ENCODE measurements around the gene DUSP11. TPM values are rescaled to one million over a fixed set of nuclear protein-coding genes. Genes with fewer than 3 reads are reported as not detected.
"Not testable (repeated sequence)": the region's sequence is repeated elsewhere in the genome, so short reads cannot be mapped to it uniquely, and the experiment has no call there.

DUSP11 gene
- total RNA-seq, 1 experiment from 2014 or later, result 42.3 TPM

GRCh38 chr2:73736378-73736777 is 43.5 kb downstream of the DUSP11 start:
- in situ Hi-C loops (cut with HindIII; ENCODE audit: low pct_unique_long_range_greater_than_20kb, low sequenced_read_pairs), result no loop called here
- DNase-seq (ENCODE audit: low read depth), result no peak

- no peak for DNase-seq (ENCODE audit: low read depth)
- in situ Hi-C loops (cut with HindIII; ENCODE audit: low pct_unique_long_range_greater_than_20kb, low sequenced_read_pairs), result no loop called here
Measured at GRCh38 chr2:73730810-73731209, 49.1 kb downstream of the DUSP11 start.

- DNase-seq (ENCODE audit: low read depth), result no peak
- in situ Hi-C loops (cut with HindIII; ENCODE audit: low pct_unique_long_range_greater_than_20kb, low sequenced_read_pairs), result no loop called here
Measured at GRCh38 chr2:73728711-73729110, 51.2 kb downstream of the DUSP11 start.

GRCh38 chr2:73728043-73728442 is 51.9 kb downstream of the DUSP11 start:
- DNase-seq (ENCODE audit: low read depth), result no peak
- in situ Hi-C loops (cut with HindIII; ENCODE audit: low pct_unique_long_range_greater_than_20kb, low sequenced_read_pairs), result no loop called here

- in situ Hi-C loops (cut with HindIII; ENCODE audit: low pct_unique_long_range_greater_than_20kb, low sequenced_read_pairs); DNase-seq (ENCODE audit: low read depth): not testable (repeated sequence)
Measured at GRCh38 chr2:73726657-73727056, 53.2 kb downstream of the DUSP11 start.

- in situ Hi-C loops (cut with HindIII; ENCODE audit: low pct_unique_long_range_greater_than_20kb, low sequenced_read_pairs), result no loop called here
- DNase-seq (ENCODE audit: low read depth), result no peak
Measured at GRCh38 chr2:73718851-73719621, 60.9 kb downstream of the DUSP11 start.

- in situ Hi-C loops (cut with HindIII; ENCODE audit: low pct_unique_long_range_greater_than_20kb, low sequenced_read_pairs), result no loop called here
- DNase-seq (ENCODE audit: low read depth), result no peak
Measured at GRCh38 chr2:73718421-73718820, 61.5 kb downstream of the DUSP11 start.

GRCh38 chr2:73717695-73718094 is 62.2 kb downstream of the DUSP11 start:
- DNase-seq (ENCODE audit: low read depth), result not testable (repeated sequence)

GRCh38 chr2:73717251-73717606 is 62.7 kb downstream of the DUSP11 start:
- in situ Hi-C loops (cut with HindIII; ENCODE audit: low pct_unique_long_range_greater_than_20kb, low sequenced_read_pairs), result no loop called here

More at GRCh38 chr2:73717695-73718094, 62.2 kb downstream of the DUSP11 start:
- in situ Hi-C loops (cut with HindIII; ENCODE audit: low pct_unique_long_range_greater_than_20kb, low sequenced_read_pairs), result not testable (repeated sequence)

GRCh38 chr2:73716543-73717250 is 63.2 kb downstream of the DUSP11 start:
- no peak for DNase-seq (ENCODE audit: low read depth)
- in situ Hi-C loops (cut with HindIII; ENCODE audit: low pct_unique_long_range_greater_than_20kb, low sequenced_read_pairs), result no loop called here

More at GRCh38 chr2:73717251-73717606, 62.7 kb downstream of the DUSP11 start:
- no peak for DNase-seq (ENCODE audit: low read depth)

GRCh38 chr2:73714091-73714490 is 65.8 kb downstream of the DUSP11 start:
- DNase-seq (ENCODE audit: low read depth), result no peak
- in situ Hi-C loops (cut with HindIII; ENCODE audit: low pct_unique_long_range_greater_than_20kb, low sequenced_read_pairs), result no loop called here

Other genes with a start within 250 kb of the DUSP11 start
- not detected in 2 replicates for gene NAT8, start 137.7 kb downstream of the DUSP11 start, total RNA-seq (2014; rRNA removed; shearing (Covaris generic); ENCODE audit: low replicate concordance)
- 41.7 and 52.6 TPM in 2 replicates for gene TPRKB, start 42.8 kb downstream of the DUSP11 start, total RNA-seq (2014; rRNA removed; shearing (Covaris generic); ENCODE audit: low replicate concordance)
- gene C2orf78, start 4.1 kb upstream of the DUSP11 start, total RNA-seq (2014; rRNA removed; shearing (Covaris generic); ENCODE audit: low replicate concordance), result not detected in 2 replicates
- 46.4 and 62.0 TPM in 2 replicates for gene STAMBP, start 48.9 kb upstream of the DUSP11 start, total RNA-seq (2014; rRNA removed; shearing (Covaris generic); ENCODE audit: low replicate concordance)
- not detected in 2 replicates for gene ACTG2, start 112.9 kb upstream of the DUSP11 start, total RNA-seq (2014; rRNA removed; shearing (Covaris generic); ENCODE audit: low replicate concordance)
- 54.4 and 75.0 TPM in 2 replicates for gene DGUOK, start 146.8 kb upstream of the DUSP11 start, total RNA-seq (2014; rRNA removed; shearing (Covaris generic); ENCODE audit: low replicate concordance)
- 2.5 and 3.6 TPM in 2 replicates for gene TET3, start 204.8 kb upstream of the DUSP11 start, total RNA-seq (2014; rRNA removed; shearing (Covaris generic); ENCODE audit: low replicate concordance)